Spleen (tissue), 7 donors: Measurements from ENCODE around the gene BRF1.
A peak's percentile ranks its signal among the peaks of the same experiment; 100 is the strongest.

Source experiments
- POLR2A ChIP-seq, 3 donors: fragments of 450-650 bp; IDR thresholded peaks; one replicate each; pipeline ENCODE4 v1.5.1; 2017; ENCODE audit warnings: antibody characterized with exemption in 3 of 3, mild to moderate bottlenecking in 1 of 3
- POLR2AphosphoS5 ChIP-seq, 3 donors: sonication (generic); formaldehyde crosslinking; IDR thresholded peaks; one replicate each; pipeline ENCODE4 v1.5.1; 2017; ENCODE audit warnings: antibody characterized with exemption in 3 of 3
- TF ChIP-seq, protein P1 (sequence below), 11 experiments: fragments of 200-600 bp in 7 of 11; fragments of 450-650 bp in 4 of 11; sonication (generic) in 4 of 11; IDR thresholded peaks in 8 of 11; conservative IDR thresholded peaks in 3 of 11; 1 replicate in 7 of 11; 2 replicates in 4 of 11; pipeline versions ENCODE4 v1.4.0 to v1.8.0; 2016 to 2021; ENCODE audit warnings: antibody characterized with exemption in 11 of 11, inconsistent platforms in 4 of 11, mild to moderate bottlenecking in 1 of 11
- donor health status: DM: no; HTN: no; CAD: no; lungs with moderate emphysema.
- donor health status: DM: no; HTN: no; CAD: no.
- donor health status: DM: no; HTN: no; CAD: no.

DNA sequence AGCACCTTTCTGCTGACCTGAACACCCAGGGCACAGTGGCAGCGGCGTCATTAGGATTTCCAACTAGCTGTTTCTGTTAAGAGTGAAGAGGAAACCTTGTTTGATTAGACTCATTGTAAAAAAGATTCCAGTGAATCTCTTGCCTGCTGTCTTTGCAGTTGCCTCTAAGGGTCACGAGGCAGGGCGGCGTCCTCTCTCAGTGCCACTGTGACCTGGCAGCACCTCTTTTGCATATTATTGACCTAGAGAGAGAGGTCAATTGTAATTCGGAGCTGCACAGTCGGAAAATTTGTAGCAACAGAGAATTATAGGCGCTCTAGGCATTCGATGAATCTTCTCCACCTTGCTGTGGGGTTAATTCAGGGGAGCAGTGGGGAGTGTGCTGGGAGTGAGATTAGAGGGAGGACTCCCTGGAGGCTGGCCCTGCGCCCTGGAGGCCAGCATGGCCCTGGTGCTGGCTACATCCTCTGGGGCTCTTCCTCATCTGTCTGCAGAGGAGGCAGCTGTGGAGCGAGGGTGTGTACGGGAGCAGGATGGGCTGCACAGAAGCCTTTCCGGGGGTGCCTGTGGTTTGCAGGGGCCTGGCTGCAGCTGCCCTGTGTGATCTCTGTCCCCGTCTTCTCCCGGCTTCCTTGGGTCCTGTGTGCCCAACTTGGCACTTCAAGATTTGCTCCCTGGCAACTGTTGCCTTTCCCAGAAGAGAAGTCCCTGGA lies 28.0 kb upstream of the BRF1 start:
- TF ChIP-seq, protein P1, sequence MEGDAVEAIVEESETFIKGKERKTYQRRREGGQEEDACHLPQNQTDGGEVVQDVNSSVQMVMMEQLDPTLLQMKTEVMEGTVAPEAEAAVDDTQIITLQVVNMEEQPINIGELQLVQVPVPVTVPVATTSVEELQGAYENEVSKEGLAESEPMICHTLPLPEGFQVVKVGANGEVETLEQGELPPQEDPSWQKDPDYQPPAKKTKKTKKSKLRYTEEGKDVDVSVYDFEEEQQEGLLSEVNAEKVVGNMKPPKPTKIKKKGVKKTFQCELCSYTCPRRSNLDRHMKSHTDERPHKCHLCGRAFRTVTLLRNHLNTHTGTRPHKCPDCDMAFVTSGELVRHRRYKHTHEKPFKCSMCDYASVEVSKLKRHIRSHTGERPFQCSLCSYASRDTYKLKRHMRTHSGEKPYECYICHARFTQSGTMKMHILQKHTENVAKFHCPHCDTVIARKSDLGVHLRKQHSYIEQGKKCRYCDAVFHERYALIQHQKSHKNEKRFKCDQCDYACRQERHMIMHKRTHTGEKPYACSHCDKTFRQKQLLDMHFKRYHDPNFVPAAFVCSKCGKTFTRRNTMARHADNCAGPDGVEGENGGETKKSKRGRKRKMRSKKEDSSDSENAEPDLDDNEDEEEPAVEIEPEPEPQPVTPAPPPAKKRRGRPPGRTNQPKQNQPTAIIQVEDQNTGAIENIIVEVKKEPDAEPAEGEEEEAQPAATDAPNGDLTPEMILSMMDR (IDR thresholded peaks at IDR 0.05 in 8 of 11, conservative IDR thresholded peaks at IDR 0.05 in 3 of 11): no peak
- TF ChIP-seq POLR2A (IDR thresholded peaks at IDR 0.05): no peak
- peak in 2 of 3 donors; percentile 18 to 62 for TF ChIP-seq POLR2AphosphoS5 (IDR thresholded peaks at IDR 0.05)
